Bone marrow (tissue), 2 donors: Measurements from ENCODE around the gene AGR3.
A peak's percentile ranks its signal among the peaks of the same experiment; 100 is the strongest.
"Not testable (repeated sequence)": the region's sequence is repeated elsewhere in the genome, so short reads cannot be mapped to it uniquely, and the experiment has no call there.

Experiments used
- DNase-seq, 2 donors: peaks; one replicate each; lab custom pipeline; 2025; lab: John Stamatoyannopoulos, UW

The AGR3 gene

DNA sequence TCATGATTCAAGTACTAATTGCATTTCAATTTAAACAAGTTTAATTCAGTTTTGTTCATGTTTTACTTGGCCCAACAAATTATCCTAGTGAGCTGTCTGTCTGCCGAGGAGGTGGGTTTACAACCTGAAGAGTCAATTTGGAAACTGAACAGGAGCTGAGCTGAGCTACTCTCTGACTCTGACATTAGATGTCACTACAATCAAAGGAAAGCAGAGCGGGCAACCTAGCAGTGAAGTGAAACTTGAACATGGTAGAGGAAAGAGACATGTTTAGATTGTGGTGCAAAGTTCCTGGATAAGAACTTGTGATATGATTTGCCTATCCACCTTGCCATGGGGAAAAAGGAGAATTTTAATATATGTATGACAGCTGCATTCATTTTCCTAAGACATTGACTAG lies 9.6 kb upstream of the AGR3 start:
- DNase-seq: peak in 1 of 2 donors; percentile 62

DNA sequence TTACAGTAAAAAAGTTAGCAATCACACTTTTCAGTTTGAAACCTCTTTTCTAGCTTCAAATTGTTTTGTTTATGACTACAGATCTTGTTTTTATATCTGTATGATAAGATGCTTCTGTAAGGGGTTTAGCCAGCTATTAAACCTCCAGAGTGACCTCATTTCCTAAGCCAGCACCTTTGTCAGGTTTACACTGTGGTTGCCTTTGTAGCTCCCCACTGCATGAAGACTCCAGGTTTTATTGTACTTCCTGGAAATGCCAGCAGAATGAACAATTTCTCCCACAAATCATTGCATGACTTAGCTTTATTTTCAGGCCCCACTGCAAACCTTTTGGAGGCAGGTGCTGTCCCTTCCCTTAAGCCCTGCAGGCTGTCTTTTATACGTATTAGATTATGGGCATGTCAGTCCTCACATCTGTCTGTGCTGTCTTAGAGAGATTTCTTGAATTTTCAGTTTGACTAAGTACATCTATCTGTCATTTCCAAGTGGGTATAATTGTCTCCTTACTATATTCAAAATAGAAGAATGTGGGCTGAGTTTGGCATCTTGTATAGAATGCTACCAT lies 8.2 kb upstream of the AGR3 start:
- no peak for DNase-seq

DNA sequence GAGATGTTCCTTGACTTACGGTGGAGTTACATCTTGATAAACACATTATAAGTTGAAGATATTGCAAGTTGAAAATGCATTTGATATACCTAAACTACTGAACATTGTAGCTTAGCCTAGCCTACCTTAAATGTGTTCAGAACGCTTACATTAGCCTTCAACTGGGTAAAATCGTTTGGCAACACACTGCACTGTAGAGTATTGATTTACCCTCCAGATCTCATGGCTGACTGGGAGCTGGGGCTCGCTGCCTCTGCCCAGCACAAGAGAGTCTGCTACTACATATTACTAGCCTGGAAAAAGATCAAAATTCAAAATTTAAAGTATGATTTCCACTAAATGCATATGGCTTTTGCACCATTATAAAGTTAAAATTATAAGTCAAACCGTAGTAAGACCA lies 7.5 kb upstream of the AGR3 start:
- DNase-seq: no peak

DNA sequence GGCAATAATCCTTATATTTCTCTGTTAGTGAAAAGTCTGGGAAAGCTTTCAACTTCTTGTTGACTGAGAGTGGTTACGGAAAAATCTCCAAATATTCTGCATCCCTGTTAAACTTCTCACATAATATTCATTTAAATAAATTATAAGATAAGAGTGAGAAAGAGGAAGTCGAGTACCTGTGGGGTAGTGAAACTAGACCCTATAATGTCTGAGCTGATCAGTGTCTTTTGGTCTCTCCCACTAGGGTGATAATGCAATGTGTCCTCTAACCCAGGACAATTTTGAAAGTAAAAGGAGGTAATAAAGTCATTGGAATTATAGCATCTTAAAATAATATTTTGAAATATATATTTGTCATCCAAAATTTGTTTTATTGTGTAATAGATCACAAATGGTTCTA lies 2.1 kb upstream of the AGR3 start:
- peak in 1 of 2 donors; percentile 3 for DNase-seq

DNA sequence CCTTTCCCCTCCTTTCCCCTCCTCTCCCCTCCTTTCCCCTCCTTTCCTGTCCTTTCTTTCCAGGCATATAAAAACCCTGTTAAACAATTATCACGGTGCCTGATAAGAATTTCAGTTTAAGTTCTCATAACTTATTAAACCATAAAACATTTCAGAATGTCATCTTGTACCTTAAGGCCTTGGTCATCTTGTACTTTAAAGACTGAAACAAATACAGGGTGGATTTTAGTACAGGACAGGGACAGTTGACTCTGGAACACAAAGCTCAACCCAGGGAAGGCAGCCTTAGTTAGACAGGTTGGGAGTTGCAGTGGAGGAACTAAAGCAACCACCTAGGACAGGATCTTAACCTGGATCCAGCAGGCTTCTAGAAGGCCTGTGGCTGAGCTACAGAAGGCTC lies 1.2 kb downstream of the AGR3 start:
- no peak for DNase-seq

DNA sequence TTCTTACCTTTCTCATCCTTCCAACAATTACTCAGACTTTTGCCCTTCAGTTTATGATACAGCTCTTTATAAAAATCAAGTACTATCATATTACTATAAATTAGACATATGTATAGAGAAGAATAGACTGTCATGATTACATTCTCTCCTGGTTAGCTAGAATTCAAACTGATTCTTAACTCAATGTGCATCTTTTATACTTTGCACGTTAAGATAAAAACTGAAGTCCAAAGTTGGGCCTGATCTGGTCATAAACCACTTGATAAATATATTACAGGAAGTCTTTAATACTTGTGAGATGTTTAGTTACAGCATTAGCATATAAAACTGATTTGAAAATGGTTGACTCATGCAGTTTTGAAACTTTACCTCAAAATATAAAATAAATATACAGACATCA lies 2.6 kb downstream of the AGR3 start:
- no peak for DNase-seq

DNA sequence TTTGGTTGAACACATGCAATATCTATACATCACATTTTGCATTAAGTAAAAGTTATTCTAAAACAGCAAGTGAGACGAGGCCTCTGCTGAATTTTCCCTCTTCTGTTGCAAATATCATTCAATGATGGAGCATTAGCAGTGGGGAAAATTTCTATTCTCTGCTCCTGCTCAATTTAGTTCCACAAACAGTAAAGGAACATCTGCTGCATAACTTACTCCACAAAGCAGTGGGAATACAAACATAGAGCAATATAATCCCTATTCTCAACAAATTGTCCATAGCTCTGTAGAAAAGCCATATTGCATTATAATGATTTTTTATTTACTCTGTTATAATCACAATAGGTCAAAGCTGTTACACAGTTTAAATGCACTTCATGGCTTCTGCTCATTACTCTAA lies 5.9 kb downstream of the AGR3 start:
- no peak for DNase-seq

DNA sequence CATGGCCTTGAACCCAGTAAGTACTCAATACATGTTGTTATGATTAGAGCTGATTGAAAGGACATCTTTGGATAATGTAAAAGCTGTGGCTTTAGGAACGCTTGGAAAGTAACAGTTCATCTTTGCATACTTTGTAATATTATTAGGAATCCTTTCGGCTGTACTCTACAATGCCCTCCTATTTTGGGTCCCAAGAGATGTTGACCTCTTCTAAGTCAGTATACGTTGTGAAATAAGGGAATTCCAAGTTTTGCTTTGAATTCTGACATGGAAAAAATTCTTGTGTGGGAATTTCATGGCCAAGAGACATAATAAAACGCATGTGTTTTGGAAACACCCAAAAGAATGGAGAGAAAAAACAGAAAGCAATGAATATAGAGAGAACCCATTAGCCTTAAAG lies 7.7 kb downstream of the AGR3 start:
- DNase-seq: no peak

DNA sequence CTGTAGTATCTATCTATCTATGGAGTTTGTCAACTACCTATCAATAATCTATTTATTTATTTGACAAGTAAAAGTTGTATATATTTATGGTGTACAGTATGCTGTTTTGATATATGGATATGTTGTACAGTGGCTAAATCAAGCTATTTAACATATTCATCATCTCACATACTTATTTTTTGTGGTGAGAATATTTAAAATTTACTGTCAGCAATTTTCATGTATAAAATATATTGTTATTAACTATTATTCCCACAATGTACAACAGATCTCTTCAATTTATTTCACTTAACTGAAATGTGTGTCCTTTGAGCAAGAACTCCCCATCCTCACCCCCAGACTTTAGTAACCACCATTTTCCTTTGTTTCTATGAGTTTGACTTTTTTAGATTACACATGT lies 14.5 kb downstream of the AGR3 start:
- DNase-seq: no peak

DNA sequence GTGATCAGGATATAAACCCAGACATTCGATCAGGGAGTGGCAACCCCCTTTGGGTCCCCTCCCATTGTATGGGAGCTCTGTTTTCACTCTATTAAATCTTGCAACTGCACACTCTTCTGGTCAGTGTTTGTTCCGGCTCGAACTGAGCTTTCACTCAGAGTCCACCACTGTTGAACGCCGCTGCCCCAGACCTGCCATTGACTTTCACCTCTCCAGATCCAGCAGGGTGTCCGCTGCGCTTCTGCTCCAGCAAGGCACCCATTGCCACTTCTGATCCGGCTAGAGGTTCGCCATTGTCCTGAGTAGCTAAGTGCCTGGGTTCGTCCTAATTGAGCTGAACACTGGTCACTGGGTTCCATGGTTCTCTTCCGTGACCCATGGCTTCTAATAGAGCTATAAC lies 28.6 kb downstream of the AGR3 start:
- DNase-seq: not testable (repeated sequence)

DNA sequence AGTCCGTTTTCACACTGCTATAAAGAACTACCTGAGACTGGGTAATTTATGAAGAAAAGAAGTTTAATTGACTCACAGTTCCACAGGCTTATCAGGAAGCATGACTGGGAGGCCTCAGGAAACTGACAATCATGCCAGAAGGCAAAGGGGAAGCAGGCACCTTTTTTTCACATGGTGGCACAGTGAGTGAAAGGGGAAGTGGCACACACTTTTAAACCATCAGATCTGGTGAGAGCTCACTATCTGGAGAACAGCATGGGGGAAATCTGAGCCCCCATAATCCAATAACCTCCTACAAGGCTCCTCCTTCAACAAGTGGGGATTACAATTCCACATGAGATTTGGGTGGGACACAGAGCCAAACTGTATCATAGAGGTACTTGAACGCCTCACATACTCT lies 30.0 kb downstream of the AGR3 start:
- peak in 1 of 2 donors; percentile 82 for DNase-seq

DNA sequence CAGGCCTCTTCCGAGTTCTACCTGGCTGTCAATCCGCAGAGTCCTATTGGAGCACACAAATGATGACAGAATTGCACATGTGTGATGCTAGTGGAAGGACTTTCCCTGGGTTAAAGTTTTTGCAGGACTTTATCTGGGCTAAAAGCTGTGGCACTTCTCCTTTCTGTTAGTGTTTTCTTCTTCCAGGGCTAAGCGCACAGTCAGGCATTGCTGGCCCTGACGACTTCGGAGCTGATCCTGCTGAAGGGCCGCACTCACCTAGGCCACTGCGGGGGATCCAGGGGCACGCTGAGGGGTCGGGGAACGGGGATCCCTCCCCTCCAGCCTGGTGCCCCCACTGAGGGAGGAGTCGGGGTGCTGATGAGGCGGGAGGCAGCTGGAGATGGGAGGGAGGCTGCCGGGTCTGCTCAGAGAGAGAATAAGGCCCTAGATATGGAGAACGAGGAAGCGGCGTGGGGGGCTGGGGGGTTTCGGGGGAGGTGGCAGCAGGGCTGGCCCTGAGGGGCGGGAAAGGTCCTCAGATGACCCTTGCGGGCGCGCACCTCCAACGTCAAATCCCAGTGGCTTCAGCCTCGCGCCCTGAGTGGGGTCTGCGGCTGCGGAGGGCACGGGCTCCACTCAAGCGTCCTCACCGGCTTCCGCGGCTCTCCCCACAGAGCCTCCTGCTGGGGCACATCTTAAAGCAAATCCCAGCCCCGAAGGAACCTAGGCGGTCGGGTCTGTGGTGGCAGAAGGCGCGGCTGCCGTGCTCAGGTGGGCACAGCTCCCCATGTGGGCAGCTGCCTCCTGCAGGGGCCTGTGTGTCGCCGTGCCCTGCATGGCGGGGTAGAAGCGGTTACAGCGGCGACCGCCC lies 30.9 kb downstream of the AGR3 start:
- no peak for DNase-seq

DNA sequence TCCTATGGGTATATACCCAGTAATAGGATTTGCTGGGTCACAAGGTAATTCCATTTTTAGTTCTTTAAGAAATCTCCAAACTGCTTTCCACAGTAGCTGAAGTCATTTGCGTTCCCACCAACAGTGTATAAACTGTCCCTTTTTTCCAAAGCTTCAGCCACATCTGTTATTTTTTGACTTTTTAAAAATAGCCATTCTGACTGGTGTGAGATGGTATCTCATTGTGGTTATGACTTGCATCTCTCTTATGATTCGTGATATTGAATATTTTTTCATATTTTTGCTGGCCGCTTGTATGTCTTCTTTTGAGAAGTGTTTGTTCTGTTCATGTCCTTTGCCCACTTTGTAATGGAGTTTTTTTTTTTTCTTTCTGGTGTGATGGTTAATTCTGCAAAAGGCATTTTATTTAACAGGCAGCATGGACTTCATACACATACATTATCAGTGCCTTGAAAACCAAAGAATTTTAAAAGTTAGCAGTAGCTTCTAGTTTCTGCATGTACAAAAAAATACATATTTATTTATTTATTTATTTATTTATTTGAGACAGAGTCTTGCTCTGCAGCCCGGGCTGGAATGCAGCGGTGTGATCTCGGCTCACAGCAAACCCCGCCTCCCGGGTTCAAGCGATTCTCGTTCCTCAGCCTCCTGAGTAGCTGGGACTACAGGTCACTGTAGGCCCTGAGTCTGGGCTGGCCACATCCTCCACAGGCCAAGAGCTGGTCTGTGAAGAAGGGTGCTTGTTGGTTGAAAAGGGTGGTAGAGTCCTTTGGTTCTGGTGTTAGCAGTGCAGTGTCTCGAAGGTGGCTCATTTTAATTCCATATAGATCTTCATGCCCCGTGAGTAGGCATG lies 32.3 kb downstream of the AGR3 start:
- DNase-seq: peak in 1 of 2 donors; percentile 51

DNA sequence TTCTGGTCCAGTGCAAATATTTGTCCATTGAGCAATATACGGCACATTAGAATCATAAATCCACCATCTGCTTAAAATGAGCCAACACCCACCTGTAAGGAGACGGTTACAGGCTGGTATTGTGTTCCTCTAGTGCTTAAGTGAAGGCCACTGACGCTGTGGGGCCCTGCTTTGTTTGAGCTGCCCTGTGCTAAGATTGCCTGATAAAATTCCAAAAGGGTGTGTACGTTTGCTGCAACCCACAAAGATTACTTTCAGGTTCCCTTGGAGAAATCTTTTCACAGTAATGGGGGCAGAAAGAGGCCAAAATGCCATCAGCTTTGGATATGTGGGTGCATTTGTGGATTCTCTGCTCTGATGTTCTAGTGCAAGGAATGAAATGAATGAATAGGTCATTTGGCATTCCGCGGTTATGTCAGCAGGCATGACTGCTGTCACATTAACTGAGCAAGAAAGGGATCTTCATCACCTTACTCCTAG lies 34.4 kb downstream of the AGR3 start:
- no peak for DNase-seq

DNA sequence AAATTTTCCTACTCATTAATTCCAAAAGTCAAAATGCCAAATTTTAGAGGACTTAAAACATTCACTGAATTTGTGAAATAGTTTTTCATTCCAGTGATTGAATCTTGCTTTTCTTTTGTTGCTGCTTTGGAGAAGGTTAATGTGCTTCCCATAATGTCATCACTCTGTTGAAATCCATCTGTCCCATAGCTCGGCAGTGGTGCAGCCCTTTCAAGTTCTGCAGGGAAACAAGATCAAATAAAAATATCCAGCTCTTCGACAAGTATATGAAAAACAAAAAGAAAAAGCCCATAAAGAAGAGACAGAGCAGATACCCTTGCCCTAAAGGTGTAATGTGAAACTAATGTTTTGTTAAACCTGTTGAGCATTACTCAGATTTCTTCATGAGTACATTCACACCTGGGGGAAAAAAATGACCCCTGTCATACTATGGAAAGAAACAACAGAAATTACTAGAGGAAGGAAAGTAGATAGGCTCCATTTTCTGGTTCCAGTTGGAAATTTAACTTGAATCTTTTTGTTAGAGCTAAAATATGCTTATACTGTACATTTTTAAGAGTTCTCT lies 35.1 kb downstream of the AGR3 start:
- no peak for DNase-seq

DNA sequence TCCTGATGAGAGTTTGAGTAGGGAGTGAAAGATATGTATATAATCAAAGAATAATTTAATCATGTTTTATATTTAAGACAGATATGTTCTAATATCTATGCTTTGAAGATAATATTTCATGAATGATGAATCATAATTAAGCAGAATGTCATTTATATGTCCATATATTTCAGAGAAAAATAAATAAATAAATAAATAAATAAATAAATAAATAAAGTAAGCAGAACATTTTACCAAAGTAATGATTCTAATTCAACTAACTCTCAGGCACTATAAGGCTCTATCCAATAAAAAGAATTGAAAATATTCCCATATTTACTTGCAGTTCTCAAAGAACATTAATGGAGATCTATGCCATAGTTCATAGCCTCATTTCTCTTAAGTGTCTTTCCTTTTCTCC lies 36.0 kb downstream of the AGR3 start:
- DNase-seq: no peak

DNA sequence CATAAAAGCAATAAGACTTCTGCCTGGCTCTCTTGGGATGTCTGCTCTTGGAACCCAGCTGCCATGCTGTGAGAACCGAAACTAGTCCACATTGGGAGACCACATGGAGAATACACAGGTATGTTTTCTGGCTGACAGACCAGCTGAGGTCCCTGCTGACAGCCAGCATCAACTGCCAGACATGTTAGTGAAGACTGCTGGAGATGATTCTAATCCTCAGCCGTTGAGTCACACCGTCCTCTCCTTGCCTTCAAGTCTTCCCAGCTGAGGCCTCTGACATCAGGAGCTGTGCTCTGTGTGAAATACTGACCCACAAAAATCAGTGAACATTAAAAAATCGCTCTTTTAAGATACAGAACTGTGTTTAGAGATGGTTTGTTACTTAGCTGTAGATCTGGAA lies 40.1 kb downstream of the AGR3 start:
- DNase-seq: no peak

DNA sequence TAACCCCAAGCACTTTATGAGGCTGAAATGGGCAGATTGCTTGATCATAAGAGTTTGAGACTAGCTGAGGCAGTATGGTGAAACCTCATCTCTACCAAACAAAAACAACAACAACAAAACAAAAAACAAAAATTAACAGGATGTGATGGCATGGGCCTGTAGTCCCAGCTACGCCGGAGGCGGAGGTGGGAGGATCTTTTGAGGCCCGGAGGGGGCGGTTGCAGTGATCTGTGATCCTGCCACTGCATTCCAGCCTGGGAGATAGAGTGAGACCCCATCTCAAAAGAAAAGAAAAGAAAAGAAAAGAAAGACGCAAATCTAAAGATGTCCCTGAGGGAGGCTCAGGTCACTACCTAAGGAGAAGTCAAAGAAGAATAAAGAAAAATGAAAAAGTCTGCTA lies 41.7 kb downstream of the AGR3 start:
- DNase-seq: no peak

DNA sequence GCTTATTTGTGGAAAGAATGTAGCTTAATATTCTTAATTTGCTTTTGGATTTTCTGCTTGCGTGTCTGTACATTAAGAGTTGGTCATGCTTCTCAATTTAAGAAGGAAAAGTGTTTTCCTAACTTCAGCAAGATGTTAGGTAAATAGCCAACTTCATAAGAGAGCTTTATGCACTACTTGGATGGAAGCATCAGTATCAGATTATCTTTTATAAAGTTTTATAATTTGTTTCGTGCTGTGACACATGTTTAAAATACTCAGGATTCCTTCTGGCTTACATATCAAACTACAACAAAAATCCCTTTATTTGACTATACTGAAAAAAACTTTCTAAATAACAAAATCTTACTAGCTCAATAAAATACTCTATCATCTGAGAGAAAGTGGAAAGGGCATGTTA lies 42.1 kb downstream of the AGR3 start:
- no peak for DNase-seq

DNA sequence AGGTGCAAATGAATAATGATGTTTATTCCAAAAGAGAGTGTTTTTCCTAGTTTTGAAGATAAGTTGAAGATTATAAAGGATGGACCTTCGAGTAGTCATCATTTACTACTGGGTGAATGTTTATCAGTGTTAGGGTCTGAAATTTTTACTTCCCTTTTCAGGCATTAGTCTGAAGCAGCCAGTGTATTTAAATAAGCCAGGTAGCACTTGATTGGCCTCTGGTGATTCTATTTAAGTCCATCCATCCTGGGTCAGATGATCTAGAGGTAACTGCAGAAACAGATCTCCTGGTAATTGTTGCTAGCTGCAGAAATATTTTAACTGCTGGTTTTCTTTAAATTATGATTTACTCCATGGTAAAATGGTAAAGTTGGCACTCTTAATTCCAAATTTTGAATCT lies 42.9 kb downstream of the AGR3 start:
- no peak for DNase-seq

DNA sequence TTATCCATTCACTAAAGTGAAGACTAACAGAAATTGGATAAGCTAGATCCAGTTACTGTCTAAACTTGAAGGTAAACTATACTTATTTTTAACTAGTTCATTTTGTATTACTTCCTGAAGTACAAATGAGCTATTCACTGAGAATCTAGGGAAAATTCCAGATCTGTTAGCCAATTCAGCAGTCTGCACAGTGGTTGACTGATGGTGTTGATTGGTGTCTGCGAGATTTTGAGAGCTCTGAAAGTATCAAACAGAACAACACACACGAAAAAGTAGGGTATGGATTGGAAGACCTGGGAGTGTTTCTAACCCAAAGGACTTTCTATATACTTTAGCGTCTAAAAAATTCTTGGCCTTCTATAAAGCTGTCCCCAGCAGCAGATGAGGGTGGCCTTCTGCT lies 43.4 kb downstream of the AGR3 start:
- DNase-seq: no peak

DNA sequence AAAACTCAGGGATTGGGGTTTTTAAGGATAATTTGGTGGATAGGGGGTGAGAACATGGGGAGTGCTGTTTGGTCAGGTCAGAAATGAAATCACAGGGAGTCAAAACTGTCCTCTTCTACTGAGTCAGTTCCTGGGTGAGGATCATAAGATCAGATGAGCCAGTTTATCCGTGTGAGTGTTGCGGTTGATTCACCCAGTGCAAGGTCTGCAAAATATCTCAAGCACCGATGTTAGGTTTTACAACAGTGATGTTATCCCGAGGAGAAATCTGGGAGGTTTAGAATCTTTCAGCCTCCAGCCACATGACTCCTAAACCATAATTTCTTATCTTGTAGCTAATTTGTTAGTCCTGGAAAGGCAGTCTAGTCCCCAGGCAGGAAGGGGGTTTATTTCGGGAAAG lies 45.3 kb downstream of the AGR3 start:
- DNase-seq: no peak

DNA sequence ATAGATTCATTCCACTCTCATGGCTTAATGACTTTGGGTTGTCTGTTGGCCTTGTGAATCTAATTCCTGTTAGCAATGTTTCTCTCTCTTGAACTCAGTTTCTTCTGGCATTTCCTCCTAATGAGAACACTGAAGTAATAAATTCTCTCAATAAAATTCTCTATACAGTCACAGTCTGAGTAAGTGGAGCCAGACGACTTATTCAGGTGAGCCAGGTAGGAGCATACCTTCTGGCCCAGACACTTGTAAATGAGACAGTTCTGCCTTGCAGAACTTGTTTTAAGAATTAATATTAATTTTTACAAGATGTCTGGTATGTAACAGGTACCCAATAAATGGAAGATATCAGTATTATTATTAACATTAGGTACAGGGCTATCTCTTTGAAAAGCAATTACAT lies 48.4 kb downstream of the AGR3 start:
- DNase-seq: no peak
